BE2C (cell line): ENCODE measurements around the gene SGTA.

ENCODE experiments used
- DNase-seq: peaks from one replicate; pipeline ENCODE4 v3.0.0-alpha.2; 2020
- H3K27me3 ChIP-seq: fragments of 250-450 bp; sonication (Bioruptor Pico); 2 replicates; pipeline ENCODE4 v1.5.1; 2020; ENCODE audit warnings: mild to moderate bottlenecking
- H3K36me3 ChIP-seq: fragments of 250-450 bp; sonication (Bioruptor Pico); 2 replicates; pipeline ENCODE4 v1.5.1; 2020; ENCODE audit warnings: mild to moderate bottlenecking
- H3K4me1 ChIP-seq: fragments of 250-450 bp; sonication (Bioruptor Pico); 2 replicates; pipeline ENCODE4 v1.5.1; 2020
- H3K4me3 ChIP-seq: 2 replicates; pipeline ENCODE4 v1.5.1; 2011; ENCODE audit warnings: low read depth, low read length
- H3K9me3 ChIP-seq: fragments of 250-450 bp; sonication (Bioruptor Pico); 2 replicates; pipeline ENCODE4 v1.5.1; 2020
- TF ChIP-seq, protein P1 (sequence below): IDR thresholded peaks from 2 replicates; pipeline ENCODE4 v1.5.1; 2012; ENCODE audit warnings: mild to moderate bottlenecking, low read depth, low read length

Gene SGTA

DNA sequence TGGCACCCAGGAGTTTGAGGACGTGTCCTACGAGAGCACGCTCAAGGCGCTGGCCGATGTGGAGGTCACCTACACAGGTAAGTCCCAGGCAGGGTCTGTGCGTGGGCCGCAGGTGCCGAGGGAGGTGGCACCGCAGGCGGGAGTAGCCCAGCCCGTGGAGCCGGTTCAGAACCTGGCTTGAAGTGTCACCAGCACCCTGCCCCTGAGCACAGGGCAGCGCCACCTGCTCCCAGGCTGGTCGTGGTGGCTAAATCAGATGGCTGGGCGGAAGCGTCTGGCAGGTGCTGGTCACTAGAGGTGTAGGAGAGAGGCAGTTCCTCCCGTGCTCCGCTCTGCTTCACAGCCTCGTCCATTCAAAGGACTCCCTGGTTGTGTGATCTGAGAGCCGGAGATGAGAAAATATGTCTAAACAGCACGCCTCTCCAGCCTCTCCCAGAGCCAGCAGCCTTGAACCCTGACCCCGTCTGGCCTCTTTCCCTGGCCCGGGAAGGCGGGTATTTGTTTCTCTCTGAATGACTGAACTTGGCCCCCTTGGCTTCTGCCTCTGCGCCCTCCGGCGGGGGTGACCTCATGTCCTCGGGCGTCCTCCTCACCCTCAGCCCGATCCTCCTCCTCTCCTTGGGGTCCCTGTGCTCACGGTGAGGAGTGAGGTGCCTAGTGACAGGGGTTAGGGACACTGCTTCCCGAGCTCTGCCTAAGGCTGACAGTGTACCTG lies 7.6 kb upstream of the SGTA start:
- Histone ChIP-seq H3K4me3 (no peak overlapping the region), H3K36me3 (peaks cover 62% of the 10 kb centered on the region), H3K9me3 (no peaks in the 10 kb centered on the region), H3K4me1 (no peaks in the 10 kb centered on the region), H3K27me3 (no peaks in the 10 kb centered on the region)
- TF ChIP-seq, protein P1, sequence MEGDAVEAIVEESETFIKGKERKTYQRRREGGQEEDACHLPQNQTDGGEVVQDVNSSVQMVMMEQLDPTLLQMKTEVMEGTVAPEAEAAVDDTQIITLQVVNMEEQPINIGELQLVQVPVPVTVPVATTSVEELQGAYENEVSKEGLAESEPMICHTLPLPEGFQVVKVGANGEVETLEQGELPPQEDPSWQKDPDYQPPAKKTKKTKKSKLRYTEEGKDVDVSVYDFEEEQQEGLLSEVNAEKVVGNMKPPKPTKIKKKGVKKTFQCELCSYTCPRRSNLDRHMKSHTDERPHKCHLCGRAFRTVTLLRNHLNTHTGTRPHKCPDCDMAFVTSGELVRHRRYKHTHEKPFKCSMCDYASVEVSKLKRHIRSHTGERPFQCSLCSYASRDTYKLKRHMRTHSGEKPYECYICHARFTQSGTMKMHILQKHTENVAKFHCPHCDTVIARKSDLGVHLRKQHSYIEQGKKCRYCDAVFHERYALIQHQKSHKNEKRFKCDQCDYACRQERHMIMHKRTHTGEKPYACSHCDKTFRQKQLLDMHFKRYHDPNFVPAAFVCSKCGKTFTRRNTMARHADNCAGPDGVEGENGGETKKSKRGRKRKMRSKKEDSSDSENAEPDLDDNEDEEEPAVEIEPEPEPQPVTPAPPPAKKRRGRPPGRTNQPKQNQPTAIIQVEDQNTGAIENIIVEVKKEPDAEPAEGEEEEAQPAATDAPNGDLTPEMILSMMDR = no peak
- DNase-seq = no peak

DNA sequence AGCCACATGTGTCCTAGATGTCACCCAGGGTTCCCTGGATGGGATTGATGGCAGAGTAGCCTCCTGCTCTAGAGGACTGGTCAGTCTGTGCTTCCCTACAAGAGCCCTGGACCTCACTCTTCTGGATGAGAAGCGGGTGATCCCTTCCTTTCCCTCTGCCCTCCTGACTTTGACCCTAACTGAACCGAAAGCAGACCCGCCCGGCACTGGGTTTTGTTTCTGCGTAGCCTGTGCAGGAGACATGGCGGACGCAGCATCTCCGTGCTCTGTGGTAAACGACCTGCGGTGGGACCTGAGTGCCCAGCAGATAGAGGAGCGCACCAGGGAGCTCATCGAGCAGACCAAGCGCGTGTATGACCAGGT lies 7.1 kb upstream of the SGTA start:
- Histone ChIP-seq H3K27me3 (no peaks in the 10 kb centered on the region), H3K9me3 (no peaks in the 10 kb centered on the region), H3K36me3 (peaks cover 57% of the 10 kb centered on the region), H3K4me3 (no peak overlapping the region), H3K4me1 (no peaks in the 10 kb centered on the region)
- TF ChIP-seq, protein P1 = no peak
- no peak for DNase-seq

DNA sequence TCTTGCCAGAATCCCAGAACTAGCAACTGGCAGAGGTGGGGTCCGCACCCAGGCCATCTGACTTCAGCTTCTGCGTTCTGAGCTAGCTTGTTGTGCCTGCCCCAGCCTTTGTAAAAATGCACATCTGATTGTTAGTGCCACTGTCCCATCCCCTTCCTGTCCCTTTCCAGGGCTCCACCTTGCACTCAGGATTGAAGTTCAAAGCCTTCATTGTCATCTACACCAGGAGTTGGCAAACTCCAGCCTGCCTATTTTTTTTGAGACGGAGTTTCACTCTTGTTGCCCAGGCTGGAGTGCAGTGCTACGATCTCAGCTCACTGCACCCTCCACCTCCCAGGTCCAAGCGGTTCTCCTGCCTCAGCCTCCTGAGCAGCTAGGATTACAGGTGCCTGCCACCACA lies 5.2 kb upstream of the SGTA start:
- Histone ChIP-seq H3K9me3 (no peaks in the 10 kb centered on the region), H3K4me3 (no peak overlapping the region), H3K4me1 (0 out of 2 replicates have a peak, but pooled peaks cover 2% of the 10 kb centered on the region), H3K36me3 (peaks cover 37% of the 10 kb centered on the region), H3K27me3 (no peaks in the 10 kb centered on the region)
- TF ChIP-seq, protein P1 = no peak
- no peak for DNase-seq

DNA sequence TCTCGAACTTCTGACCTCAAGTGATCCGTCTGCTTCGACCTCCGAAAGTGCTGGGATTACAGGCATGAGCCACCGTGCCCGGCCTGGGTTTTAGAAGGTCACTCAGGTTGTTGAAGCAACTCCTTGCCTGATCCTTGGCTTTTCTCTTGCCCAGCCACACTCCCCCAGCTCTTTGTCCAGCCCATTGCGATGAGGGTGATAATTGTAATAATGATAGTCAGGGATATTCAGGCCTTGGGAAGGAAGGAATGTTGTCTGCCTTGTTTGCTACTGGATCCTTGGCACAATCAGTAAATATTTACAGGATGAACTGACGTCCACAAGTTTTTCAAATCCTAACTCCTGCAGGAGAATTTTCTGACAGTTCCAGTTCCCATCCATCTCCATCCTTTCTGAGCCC lies 4.0 kb upstream of the SGTA start:
- Histone ChIP-seq H3K9me3 (no peaks in the 10 kb centered on the region), H3K27me3 (no peaks in the 10 kb centered on the region), H3K4me3 (no peak overlapping the region), H3K36me3 (peaks cover 32% of the 10 kb centered on the region), H3K4me1 (0 out of 2 replicates have a peak, but pooled peaks cover 2% of the 10 kb centered on the region)
- TF ChIP-seq, protein P1 = no peak
- DNase-seq = no peak

DNA sequence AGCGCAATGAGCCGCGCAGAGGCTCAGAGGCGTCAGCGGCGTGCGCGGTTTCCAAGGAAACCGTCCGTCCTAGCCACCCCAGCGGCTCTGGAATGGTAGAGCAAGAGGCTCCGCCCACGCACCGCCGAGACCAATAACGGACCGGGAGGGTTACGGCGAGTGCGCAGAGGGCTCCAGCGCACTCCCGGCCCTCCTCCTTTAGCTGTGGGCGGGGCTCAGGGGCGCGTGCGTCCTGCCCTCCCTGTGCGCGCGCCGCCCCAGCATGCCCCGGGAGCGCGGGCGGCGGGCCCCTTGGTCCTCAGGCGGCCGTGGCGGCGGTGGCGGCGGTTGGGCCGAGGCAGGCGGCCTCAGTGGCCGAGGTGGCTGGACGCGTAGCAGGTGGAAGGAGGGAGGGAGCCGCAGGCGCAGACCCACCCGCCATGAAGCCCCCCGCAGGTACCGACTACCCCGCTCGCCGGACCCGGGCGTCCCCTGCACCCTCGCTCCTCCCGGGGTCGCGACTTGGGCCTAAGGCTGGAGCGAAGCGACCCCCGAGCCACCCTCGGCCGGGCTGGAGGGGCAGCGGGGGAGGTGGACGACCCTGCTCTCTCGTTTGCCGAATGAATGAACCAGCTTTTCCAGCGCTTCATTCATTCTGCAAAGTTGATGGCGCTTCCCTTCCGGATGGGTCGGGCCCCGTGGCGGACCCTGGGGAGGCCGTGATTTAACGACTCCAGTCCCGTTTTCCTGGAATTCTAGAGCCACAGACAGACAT lies 2.3 kb upstream of the SGTA start, which contains the start of gene THOP1:
Gene THOP1, plus strand, starts transcription at position 260 of the 754 bp plus-strand sequence. Its CDS starts 160 bp downstream, at position 420.
- Histone ChIP-seq H3K36me3 (peaks cover 24% of the 10 kb centered on the region), H3K4me3 (peak within 1 kb of the TSS; percentile 74), H3K27me3 (no peaks in the 10 kb centered on the region), H3K9me3 (no peaks in the 10 kb centered on the region), H3K4me1 (0 out of 2 replicates have a peak, but pooled peaks cover 2% of the 10 kb centered on the region)
- TF ChIP-seq, protein P1 = no peak
- peak; percentile 100 for DNase-seq

DNA sequence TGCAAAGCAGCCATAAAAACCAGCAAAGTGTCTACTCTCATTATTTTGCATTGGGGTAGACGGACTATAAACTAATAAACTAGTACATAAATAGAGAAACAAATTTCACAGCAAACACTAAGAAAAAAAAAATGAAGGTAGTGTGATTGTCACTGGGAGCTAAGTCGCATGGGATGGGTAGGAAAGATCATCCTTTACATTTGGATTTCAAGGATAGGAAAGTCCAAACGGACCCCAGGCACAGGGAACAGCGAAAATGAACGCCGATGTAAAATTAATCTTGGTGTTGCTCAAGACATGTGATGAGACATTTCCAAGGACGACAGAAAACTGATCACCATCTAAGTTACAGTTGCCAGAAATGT lies 690 bp upstream of the SGTA start:
- TF ChIP-seq, protein P1 = no peak
- DNase-seq = no peak
- 0 out of 2 replicates have a peak, but pooled peaks cover 2% of the 10 kb centered on the region for H3K4me1 ChIP-seq

More for the DNA sequence above, 690 bp upstream of the SGTA start:
- no peaks in the 10 kb centered on the region for H3K9me3 ChIP-seq
- H3K36me3 ChIP-seq = peaks cover 26% of the 10 kb centered on the region
- H3K27me3 ChIP-seq = no peaks in the 10 kb centered on the region
- no peak overlapping the region for H3K4me3 ChIP-seq
